ENCODE data around the gene PLA2G4B.
A peak's percentile ranks its signal among the peaks of the same experiment; 100 is the strongest.

PLA2G4B gene

GRCh38 chr15:41851755-41852370, 13.2 kb downstream of the PLA2G4B start:
- no peak for DNase-seq

GRCh38 chr15:41852736-41853590, 14.3 kb downstream of the PLA2G4B start:
- DNase-seq = no peak

- no peak for DNase-seq
Measured at GRCh38 chr15:41853831-41854230, 15.2 kb downstream of the PLA2G4B start.

- no peak for DNase-seq
Measured at GRCh38 chr15:41854443-41854842, 15.8 kb downstream of the PLA2G4B start.

GRCh38 chr15:41855261-41855961, 16.8 kb downstream of the PLA2G4B start:
- DNase-seq = no peak

GRCh38 chr15:41856262-41856661, 17.6 kb downstream of the PLA2G4B start:
- DNase-seq = no peak

- no peak for DNase-seq
Measured at GRCh38 chr15:41856716-41857115, 18.1 kb downstream of the PLA2G4B start.

- DNase-seq = no peak
Measured at GRCh38 chr15:41857316-41857715, 18.7 kb downstream of the PLA2G4B start.

GRCh38 chr15:41858756-41859155, 20.1 kb downstream of the PLA2G4B start:
- no peak for DNase-seq

- peak; percentile 53 to 68 for DNase-seq
Measured at GRCh38 chr15:41860049-41860828, 21.6 kb downstream of the PLA2G4B start.

- no peak for DNase-seq
Measured at GRCh38 chr15:41861736-41862356, 23.2 kb downstream of the PLA2G4B start.

GRCh38 chr15:41862515-41863116, 24.0 kb downstream of the PLA2G4B start:
- no peak for DNase-seq

GRCh38 chr15:41865490-41866055, 26.9 kb downstream of the PLA2G4B start:
- no peak for DNase-seq

- DNase-seq = no peak
Measured at GRCh38 chr15:41866263-41866703, 27.6 kb downstream of the PLA2G4B start.

- no peak for DNase-seq
Measured at GRCh38 chr15:41866872-41867579, 28.4 kb downstream of the PLA2G4B start.

GRCh38 chr15:41868321-41868720, 29.7 kb downstream of the PLA2G4B start:
- DNase-seq = no peak

GRCh38 chr15:41869770-41870688, 31.4 kb downstream of the PLA2G4B start:
- DNase-seq = no peak

- DNase-seq = no peak
Measured at GRCh38 chr15:41870689-41871081, 32.0 kb downstream of the PLA2G4B start.

GRCh38 chr15:41871175-41871905, 32.7 kb downstream of the PLA2G4B start:
- no peak for DNase-seq
